HEK293 (cell line): ENCODE data around the gene KIF25.

Experiments
- CTCF ChIA-PET: fragments of 350-600 bp; formaldehyde crosslinking; extraction: SDS; loops from one replicate; lab custom pipeline; 2021; ENCODE audit warnings: antibody characterized with exemption; lab: Yijun Ruan, JAX
- POLR2A ChIA-PET: fragments of 300-600 bp; formaldehyde crosslinking; extraction: SDS; loops from one replicate; lab custom pipeline; 2020; ENCODE audit warnings: antibody characterized with exemption, inconsistent platforms; lab: Yijun Ruan, JAX
- H3K27ac ChIP-seq: fragments of 200-500 bp; sonication (Bioruptor generic); 2 replicates; pipeline ENCODE4 v1.5.1; 2014; ENCODE audit warnings: low read depth, low read length, control low read depth, inconsistent platforms; ENCODE audit errors: extremely low read depth
- H3K36me3 ChIP-seq, 2 experiments: fragments of 200-500 bp in 1 of 2; sonication (Bioruptor generic) in 1 of 2; 1 replicate in 1 of 2; 2 replicates in 1 of 2; pipeline ENCODE4 v1.5.1; 2014 to 2017; ENCODE audit warnings: inconsistent platforms in 2 of 2, low read length in 2 of 2; ENCODE audit not compliant: control insufficient read depth in 2 of 2, insufficient read depth in 1 of 2
- H3K4me1 ChIP-seq: fragments of 200-500 bp; sonication (Bioruptor generic); 2 replicates; pipeline ENCODE4 v1.5.1; 2014; ENCODE audit warnings: mild to moderate bottlenecking, low read length, inconsistent platforms; ENCODE audit not compliant: control insufficient read depth, insufficient read depth
- H3K4me3 ChIP-seq: 2 replicates; pipeline ENCODE4 v1.5.1; 2011; ENCODE audit warnings: low read depth, mild to moderate bottlenecking, control low read depth, low read length, moderate library complexity
- H3K9me3 ChIP-seq: fragments of 200-500 bp; sonication (Bioruptor generic); 2 replicates; pipeline ENCODE4 v1.5.1; 2014; ENCODE audit warnings: low read depth, low read length, inconsistent platforms; ENCODE audit not compliant: control insufficient read depth, insufficient read depth
- BCL11B ChIP-seq: fragments of 450-650 bp; formaldehyde crosslinking; IDR thresholded peaks from 2 replicates; pipeline ENCODE4 v1.5.1; 2016; ENCODE audit warnings: low read depth, missing biosample characterization, missing genetic modification characterization
- OSR2 ChIP-seq: fragments of 450-650 bp; formaldehyde crosslinking; IDR thresholded peaks from 2 replicates; pipeline ENCODE4 v1.5.1; 2016; ENCODE audit warnings: missing biosample characterization, missing genetic modification characterization
- YY2 ChIP-seq: fragments of 450-650 bp; formaldehyde crosslinking; IDR thresholded peaks from 2 replicates; pipeline ENCODE4 v1.5.1; 2016; ENCODE audit warnings: missing biosample characterization, missing genetic modification characterization
- ZBTB48 ChIP-seq: fragments of 450-650 bp; formaldehyde crosslinking; IDR thresholded peaks from 2 replicates; pipeline ENCODE4 v1.5.1; 2016; ENCODE audit warnings: missing biosample characterization, missing genetic modification characterization
- ZFP37 ChIP-seq: fragments of 450-650 bp; formaldehyde crosslinking; IDR thresholded peaks from 2 replicates; pipeline ENCODE4 v1.5.1; 2016; ENCODE audit warnings: missing biosample characterization, missing genetic modification characterization
- ZNF211 ChIP-seq: fragments of 450-650 bp; formaldehyde crosslinking; IDR thresholded peaks from 2 replicates; pipeline ENCODE4 v1.5.1; 2016; ENCODE audit warnings: low read depth, missing biosample characterization, missing genetic modification characterization
- ZNF223 ChIP-seq: fragments of 450-650 bp; formaldehyde crosslinking; IDR thresholded peaks from 2 replicates; pipeline ENCODE4 v1.5.1; 2016; ENCODE audit warnings: missing biosample characterization, missing genetic modification characterization
- ZNF335 ChIP-seq: fragments of 450-650 bp; formaldehyde crosslinking; conservative IDR thresholded peaks from 2 replicates; pipeline ENCODE4 v1.5.1; 2016; ENCODE audit warnings: missing biosample characterization, missing genetic modification characterization
- ZNF341 ChIP-seq: fragments of 450-650 bp; formaldehyde crosslinking; IDR thresholded peaks from 2 replicates; pipeline ENCODE4; 2016; ENCODE audit warnings: low read depth, missing biosample characterization, missing genetic modification characterization
- ZNF366 ChIP-seq: fragments of 450-650 bp; formaldehyde crosslinking; conservative IDR thresholded peaks from 2 replicates; pipeline ENCODE4 v1.5.1; 2016; ENCODE audit warnings: missing biosample characterization, missing genetic modification characterization
- ZNF404 ChIP-seq: fragments of 450-650 bp; formaldehyde crosslinking; IDR thresholded peaks from 2 replicates; pipeline ENCODE4 v1.5.1; 2017; ENCODE audit warnings: missing biosample characterization, missing genetic modification characterization
- ZNF416 ChIP-seq: fragments of 450-650 bp; formaldehyde crosslinking; IDR thresholded peaks from 2 replicates; pipeline ENCODE4 v1.5.1; 2016; ENCODE audit warnings: missing biosample characterization, missing genetic modification characterization
- ZNF561 ChIP-seq: fragments of 450-650 bp; IDR thresholded peaks from 2 replicates; pipeline ENCODE4 v1.5.1; 2018; ENCODE audit warnings: missing biosample characterization, missing genetic modification characterization, borderline replicate concordance
- ZNF610 ChIP-seq: fragments of 450-650 bp; formaldehyde crosslinking; IDR thresholded peaks from 2 replicates; pipeline ENCODE4 v1.5.1; 2016; ENCODE audit warnings: missing biosample characterization, missing genetic modification characterization, borderline replicate concordance
- ZNF664 ChIP-seq: fragments of 450-650 bp; formaldehyde crosslinking; IDR thresholded peaks from 2 replicates; pipeline ENCODE4 v1.5.1; 2016; ENCODE audit warnings: missing biosample characterization, missing genetic modification characterization
- ZNF843 ChIP-seq: fragments of 450-650 bp; formaldehyde crosslinking; IDR thresholded peaks from 2 replicates; pipeline ENCODE4 v1.5.1; 2016; ENCODE audit warnings: missing biosample characterization, missing genetic modification characterization
- TF ChIP-seq, protein P1 (sequence below): fragments of 450-650 bp; formaldehyde crosslinking; IDR thresholded peaks from 2 replicates; pipeline ENCODE4 v1.5.1; 2016; ENCODE audit warnings: missing biosample characterization, missing genetic modification characterization
- TF ChIP-seq, protein P2 (sequence below): fragments of 450-650 bp; formaldehyde crosslinking; IDR thresholded peaks from 2 replicates; pipeline ENCODE4 v1.5.1; 2016; ENCODE audit warnings: missing biosample characterization, missing genetic modification characterization, borderline replicate concordance
- TF ChIP-seq, protein P3 (sequence below): fragments of 450-650 bp; formaldehyde crosslinking; IDR thresholded peaks from 2 replicates; pipeline ENCODE4 v1.5.0; 2017; ENCODE audit warnings: missing biosample characterization, missing genetic modification characterization, borderline replicate concordance
- TF ChIP-seq, protein P4 (sequence below): fragments of 450-650 bp; formaldehyde crosslinking; IDR thresholded peaks from 2 replicates; pipeline ENCODE4 v1.5.1; 2017; ENCODE audit warnings: missing biosample characterization, missing genetic modification characterization
- TF ChIP-seq, protein P5 (sequence below): fragments of 450-650 bp; formaldehyde crosslinking; IDR thresholded peaks from 2 replicates; pipeline ENCODE4 v1.5.1; 2017; ENCODE audit warnings: missing biosample characterization, missing genetic modification characterization
- TF ChIP-seq, protein P6 (sequence below): fragments of 450-650 bp; formaldehyde crosslinking; IDR thresholded peaks from 2 replicates; pipeline ENCODE4 v1.5.1; 2017; ENCODE audit warnings: missing biosample characterization, missing genetic modification characterization

KIF25 gene

DNA sequence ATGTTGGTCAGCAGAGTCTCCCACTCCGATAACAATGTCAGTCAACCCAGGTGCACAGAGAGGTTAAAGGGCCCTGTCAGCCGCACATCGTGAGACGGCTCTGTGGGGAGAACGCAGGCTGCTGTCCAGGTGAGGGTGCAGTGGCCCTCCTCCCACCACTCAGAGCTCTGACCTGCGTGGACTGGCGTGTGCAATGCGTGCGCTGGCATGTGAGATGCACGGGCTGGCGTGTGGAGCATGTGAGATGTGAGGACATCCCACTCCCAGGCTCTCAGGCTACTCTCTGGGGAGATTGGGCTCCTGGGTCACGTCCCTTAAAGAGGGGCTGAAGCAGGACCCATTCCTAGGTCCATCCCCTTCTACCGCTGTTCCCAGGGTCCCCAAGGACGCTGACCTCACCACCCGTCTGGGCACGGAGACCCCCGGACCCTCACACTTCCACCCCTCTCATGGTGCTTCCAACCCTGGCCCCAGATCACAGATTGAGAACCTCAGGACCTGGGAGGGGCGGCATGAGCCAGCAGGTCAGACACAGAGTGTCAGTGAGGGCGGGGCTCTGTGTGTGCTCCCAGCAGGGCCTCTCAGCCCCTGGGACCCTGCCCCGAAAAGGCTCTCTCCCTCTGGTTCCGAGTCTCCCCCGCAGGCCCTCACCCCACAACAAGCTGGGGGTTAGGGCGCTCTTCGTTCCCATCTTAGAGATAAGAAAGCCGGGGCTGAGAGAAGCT is 90.1 kb downstream of the KIF25 start:
- no peaks in the 10 kb centered on the region for H3K36me3 ChIP-seq
- TF ChIP-seq, protein P1, sequence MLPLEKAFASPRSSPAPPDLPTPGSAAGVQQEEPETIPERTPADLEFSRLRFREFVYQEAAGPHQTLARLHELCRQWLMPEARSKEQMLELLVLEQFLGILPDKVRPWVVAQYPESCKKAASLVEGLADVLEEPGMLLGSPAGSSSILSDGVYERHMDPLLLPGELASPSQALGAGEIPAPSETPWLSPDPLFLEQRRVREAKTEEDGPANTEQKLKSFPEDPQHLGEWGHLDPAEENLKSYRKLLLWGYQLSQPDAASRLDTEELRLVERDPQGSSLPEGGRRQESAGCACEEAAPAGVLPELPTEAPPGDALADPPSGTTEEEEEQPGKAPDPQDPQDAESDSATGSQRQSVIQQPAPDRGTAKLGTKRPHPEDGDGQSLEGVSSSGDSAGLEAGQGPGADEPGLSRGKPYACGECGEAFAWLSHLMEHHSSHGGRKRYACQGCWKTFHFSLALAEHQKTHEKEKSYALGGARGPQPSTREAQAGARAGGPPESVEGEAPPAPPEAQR, result no peak
- TF ChIP-seq ZNF610 (tag by site-specific recombination) (no peak), BCL11B (tag by site-specific recombination) (no peak), ZNF366 (no peak), ZNF211 (no peak), ZBTB48 (tag by site-specific recombination) (no peak)
- TF ChIP-seq, protein P2, sequence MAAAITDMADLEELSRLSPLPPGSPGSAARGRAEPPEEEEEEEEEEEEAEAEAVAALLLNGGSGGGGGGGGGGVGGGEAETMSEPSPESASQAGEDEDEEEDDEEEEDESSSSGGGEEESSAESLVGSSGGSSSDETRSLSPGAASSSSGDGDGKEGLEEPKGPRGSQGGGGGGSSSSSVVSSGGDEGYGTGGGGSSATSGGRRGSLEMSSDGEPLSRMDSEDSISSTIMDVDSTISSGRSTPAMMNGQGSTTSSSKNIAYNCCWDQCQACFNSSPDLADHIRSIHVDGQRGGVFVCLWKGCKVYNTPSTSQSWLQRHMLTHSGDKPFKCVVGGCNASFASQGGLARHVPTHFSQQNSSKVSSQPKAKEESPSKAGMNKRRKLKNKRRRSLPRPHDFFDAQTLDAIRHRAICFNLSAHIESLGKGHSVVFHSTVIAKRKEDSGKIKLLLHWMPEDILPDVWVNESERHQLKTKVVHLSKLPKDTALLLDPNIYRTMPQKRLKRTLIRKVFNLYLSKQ (tag by site-specific recombination), result no peak
- TF ChIP-seq, all 188 proteins: peak for 0
- ChIA-PET CTCF (interaction anchor here (0.6 kb wide), 1 partner anchor 268 kb away, joined by 3 read pairs; no protein-coding TSS in a partner anchor), POLR2A (no interaction called here)
- Histone ChIP-seq H3K27ac (no peak overlapping the region), H3K9me3 (no peaks in the 10 kb centered on the region), H3K4me3 (no peak overlapping the region), H3K4me1 (no peaks in the 10 kb centered on the region)

DNA sequence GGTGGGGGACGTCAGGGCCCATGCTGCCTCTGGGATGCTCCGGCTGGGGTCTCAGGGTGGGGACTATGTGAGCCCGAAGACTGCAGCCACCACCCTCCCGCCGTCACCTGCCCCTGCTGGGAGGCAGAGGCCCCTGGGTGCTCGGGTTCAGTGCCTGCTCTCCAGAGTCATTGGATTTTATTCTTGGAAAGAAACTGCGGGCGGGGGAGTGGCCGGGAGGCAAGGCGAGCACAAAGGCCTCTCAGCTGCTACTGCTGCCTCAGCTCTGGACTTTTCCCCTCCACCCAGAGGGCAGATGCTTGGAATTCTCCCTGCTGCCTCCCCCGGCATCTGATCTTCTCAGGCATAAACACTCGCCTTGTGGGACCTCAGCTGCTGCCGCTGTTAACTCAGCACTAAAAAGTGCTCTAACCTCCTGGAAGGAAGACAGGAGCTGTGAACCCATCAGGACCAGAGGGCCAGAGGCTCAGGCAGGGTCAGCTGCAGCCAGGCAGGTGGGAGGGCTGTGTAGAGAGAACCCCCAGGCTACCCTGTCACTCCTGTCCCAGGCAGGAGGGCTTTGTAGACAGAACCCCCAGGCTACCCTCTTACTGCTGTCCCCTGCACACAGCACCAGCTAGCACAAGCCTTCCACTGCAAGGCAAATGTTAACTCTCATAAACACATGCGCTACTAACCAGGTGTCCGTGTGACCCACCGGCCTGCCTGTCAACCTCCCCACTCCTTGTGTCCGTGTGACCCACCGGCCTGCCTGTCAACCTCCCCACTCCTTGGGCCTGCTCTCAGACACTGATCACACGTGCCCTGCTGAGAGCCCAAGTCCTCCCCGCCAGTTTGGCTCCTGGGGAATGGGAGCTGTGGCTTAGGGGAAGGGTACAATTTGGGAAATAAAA is 90.9 kb downstream of the KIF25 start:
- ChIA-PET CTCF (interaction anchor here (0.6 kb wide), 1 partner anchor 267 kb away, joined by 3 read pairs; no protein-coding TSS in a partner anchor), POLR2A (no interaction called here)
- no peaks in the 10 kb centered on the region for H3K4me1 ChIP-seq
- no peak overlapping the region for H3K4me3 ChIP-seq
- H3K9me3 ChIP-seq, result no peaks in the 10 kb centered on the region
- no peak for TF ChIP-seq ZNF341 (tag by site-specific recombination)
- TF ChIP-seq, protein P3, sequence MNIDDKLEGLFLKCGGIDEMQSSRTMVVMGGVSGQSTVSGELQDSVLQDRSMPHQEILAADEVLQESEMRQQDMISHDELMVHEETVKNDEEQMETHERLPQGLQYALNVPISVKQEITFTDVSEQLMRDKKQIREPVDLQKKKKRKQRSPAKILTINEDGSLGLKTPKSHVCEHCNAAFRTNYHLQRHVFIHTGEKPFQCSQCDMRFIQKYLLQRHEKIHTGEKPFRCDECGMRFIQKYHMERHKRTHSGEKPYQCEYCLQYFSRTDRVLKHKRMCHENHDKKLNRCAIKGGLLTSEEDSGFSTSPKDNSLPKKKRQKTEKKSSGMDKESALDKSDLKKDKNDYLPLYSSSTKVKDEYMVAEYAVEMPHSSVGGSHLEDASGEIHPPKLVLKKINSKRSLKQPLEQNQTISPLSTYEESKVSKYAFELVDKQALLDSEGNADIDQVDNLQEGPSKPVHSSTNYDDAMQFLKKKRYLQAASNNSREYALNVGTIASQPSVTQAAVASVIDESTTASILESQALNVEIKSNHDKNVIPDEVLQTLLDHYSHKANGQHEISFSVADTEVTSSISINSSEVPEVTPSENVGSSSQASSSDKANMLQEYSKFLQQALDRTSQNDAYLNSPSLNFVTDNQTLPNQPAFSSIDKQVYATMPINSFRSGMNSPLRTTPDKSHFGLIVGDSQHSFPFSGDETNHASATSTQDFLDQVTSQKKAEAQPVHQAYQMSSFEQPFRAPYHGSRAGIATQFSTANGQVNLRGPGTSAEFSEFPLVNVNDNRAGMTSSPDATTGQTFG (tag by site-specific recombination), result no peak
- TF ChIP-seq, protein P4, sequence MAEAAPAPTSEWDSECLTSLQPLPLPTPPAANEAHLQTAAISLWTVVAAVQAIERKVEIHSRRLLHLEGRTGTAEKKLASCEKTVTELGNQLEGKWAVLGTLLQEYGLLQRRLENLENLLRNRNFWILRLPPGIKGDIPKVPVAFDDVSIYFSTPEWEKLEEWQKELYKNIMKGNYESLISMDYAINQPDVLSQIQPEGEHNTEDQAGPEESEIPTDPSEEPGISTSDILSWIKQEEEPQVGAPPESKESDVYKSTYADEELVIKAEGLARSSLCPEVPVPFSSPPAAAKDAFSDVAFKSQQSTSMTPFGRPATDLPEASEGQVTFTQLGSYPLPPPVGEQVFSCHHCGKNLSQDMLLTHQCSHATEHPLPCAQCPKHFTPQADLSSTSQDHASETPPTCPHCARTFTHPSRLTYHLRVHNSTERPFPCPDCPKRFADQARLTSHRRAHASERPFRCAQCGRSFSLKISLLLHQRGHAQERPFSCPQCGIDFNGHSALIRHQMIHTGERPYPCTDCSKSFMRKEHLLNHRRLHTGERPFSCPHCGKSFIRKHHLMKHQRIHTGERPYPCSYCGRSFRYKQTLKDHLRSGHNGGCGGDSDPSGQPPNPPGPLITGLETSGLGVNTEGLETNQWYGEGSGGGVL, result no peak
- TF ChIP-seq BCL11B (tag by site-specific recombination), result no peak
- TF ChIP-seq, protein P5, sequence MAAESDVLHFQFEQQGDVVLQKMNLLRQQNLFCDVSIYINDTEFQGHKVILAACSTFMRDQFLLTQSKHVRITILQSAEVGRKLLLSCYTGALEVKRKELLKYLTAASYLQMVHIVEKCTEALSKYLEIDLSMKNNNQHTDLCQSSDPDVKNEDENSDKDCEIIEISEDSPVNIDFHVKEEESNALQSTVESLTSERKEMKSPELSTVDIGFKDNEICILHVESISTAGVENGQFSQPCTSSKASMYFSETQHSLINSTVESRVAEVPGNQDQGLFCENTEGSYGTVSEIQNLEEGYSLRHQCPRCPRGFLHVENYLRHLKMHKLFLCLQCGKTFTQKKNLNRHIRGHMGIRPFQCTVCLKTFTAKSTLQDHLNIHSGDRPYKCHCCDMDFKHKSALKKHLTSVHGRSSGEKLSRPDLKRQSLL, result no peak
- TF ChIP-seq ZFP37 (tag by site-specific recombination), result no peak
- TF ChIP-seq ZNF843 (tag by site-specific recombination), result no peak
- TF ChIP-seq OSR2 (tag by site-specific recombination), result no peak
- no peak for TF ChIP-seq ZNF335
- TF ChIP-seq ZNF416 (tag by site-specific recombination), result no peak
- no peak for TF ChIP-seq ZNF223
- TF ChIP-seq ZNF561 (tag by site-specific recombination), result no peak
- TF ChIP-seq, protein P6, sequence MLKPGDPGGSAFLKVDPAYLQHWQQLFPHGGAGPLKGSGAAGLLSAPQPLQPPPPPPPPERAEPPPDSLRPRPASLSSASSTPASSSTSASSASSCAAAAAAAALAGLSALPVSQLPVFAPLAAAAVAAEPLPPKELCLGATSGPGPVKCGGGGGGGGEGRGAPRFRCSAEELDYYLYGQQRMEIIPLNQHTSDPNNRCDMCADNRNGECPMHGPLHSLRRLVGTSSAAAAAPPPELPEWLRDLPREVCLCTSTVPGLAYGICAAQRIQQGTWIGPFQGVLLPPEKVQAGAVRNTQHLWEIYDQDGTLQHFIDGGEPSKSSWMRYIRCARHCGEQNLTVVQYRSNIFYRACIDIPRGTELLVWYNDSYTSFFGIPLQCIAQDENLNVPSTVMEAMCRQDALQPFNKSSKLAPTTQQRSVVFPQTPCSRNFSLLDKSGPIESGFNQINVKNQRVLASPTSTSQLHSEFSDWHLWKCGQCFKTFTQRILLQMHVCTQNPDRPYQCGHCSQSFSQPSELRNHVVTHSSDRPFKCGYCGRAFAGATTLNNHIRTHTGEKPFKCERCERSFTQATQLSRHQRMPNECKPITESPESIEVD, result no peak
- TF ChIP-seq ZNF404, result no peak
- no peak for TF ChIP-seq YY2 (tag by site-specific recombination)
- no peak for TF ChIP-seq ZNF664
- H3K36me3 ChIP-seq, result no peaks in the 10 kb centered on the region
- H3K27ac ChIP-seq, result no peak overlapping the region
